Breast epithelium (tissue), 4 donors: ENCODE data around the gene EP400. TPM values are rescaled to one million over a fixed set of nuclear protein-coding genes. Genes with fewer than 3 reads are reported as not detected.
A peak's percentile ranks its signal among the peaks of the same experiment; 100 is the strongest.

Source experiments
- DNase-seq, 2 donors: peaks; one replicate each; pipeline ENCODE4 v3.0.0-alpha.2; 2019; ENCODE audit warnings: low spot score in 2 of 2
- H3K27ac ChIP-seq, 2 donors: fragments of 200-600 bp; sonication (generic) in 1 of 2; one replicate each; pipeline ENCODE4 v1.5.1; 2016 to 2019; ENCODE audit warnings: mild to moderate bottlenecking in 1 of 2
- H3K27me3 ChIP-seq, 2 donors: fragments of 200-600 bp; sonication (generic) in 1 of 2; one replicate each; pipeline versions ENCODE4 v1.5.1 to v1.6.0; 2017 to 2019; ENCODE audit warnings: control low read depth in 1 of 2, mild to moderate bottlenecking in 1 of 2
- H3K36me3 ChIP-seq: fragments of 200-600 bp; one replicate; pipeline ENCODE4 v1.5.1; 2019
- H3K4me1 ChIP-seq, 2 donors: fragments of 200-600 bp; sonication (generic); one replicate each; pipeline ENCODE4 v1.5.1; 2016 to 2019; ENCODE audit warnings: control low read depth in 1 of 2
- H3K4me3 ChIP-seq, 3 donors: fragments of 200-600 bp; sonication (generic); 1 replicate in 2 of 3; 2 replicates in 1 of 3; pipeline ENCODE4 v1.5.1; 2016 to 2019; ENCODE audit warnings: mild to moderate bottlenecking in 3 of 3, moderate library complexity in 2 of 3
- H3K9me3 ChIP-seq, 2 donors: fragments of 200-600 bp; sonication (generic) in 1 of 2; one replicate each; pipeline ENCODE4 v1.5.1; 2016 to 2019; ENCODE audit warnings: control low read depth in 1 of 2
- CTCF ChIP-seq, 3 donors: fragments of 450-650 bp; IDR thresholded peaks; one replicate each; pipeline ENCODE4 v1.5.1; 2016 to 2017; ENCODE audit warnings: antibody characterized with exemption in 3 of 3, mild to moderate bottlenecking in 3 of 3, moderate library complexity in 3 of 3
- POLR2A ChIP-seq: fragments of 450-650 bp; IDR thresholded peaks from one replicate; pipeline ENCODE4 v1.6.1; 2016; ENCODE audit warnings: antibody characterized with exemption, mild to moderate bottlenecking, moderate library complexity
- POLR2AphosphoS5 ChIP-seq, 3 donors: sonication (generic); formaldehyde crosslinking; IDR thresholded peaks; one replicate each; pipeline ENCODE4 v1.6.1; 2017; ENCODE audit warnings: antibody characterized with exemption in 3 of 3
- intact Hi-C: fragments of 100-400 bp; cut with DNase I; formaldehyde crosslinking; loops from one replicate; pipeline ENCODE4 v1.15.1; 2023; ENCODE audit warnings: low total_unique reads
- total RNA-seq, 3 donors: library from RNA; depleted of rRNA; stranded (reverse); fragments of >200 nt; gene quantifications; one replicate each; pipeline ENCODE4 v1.1.0, GENCODE V29; 2016

Gene EP400
- total RNA-seq, 3 donors from 2014 or later: 20.3 to 27.2 (median 24.4) TPM

GRCh38 chr12:131902332-131903241 lies 47.2 kb upstream of the EP400 start:
- Histone ChIP-seq H3K4me1 (peaks cover 0 to 16% of the 10 kb centered on the region in 2 donors), H3K36me3 (no peaks in the 10 kb centered on the region), H3K27me3 (no peaks in the 10 kb centered on the region), H3K27ac (peak overlapping the region in 1 of 2 donors; percentile 48), H3K9me3 (no peaks in the 10 kb centered on the region), H3K4me3 (peak overlapping the region in 2 of 3 donors; percentile 11 to 39)
- intact Hi-C loops: no loop called here
- TF ChIP-seq CTCF (IDR thresholded peaks at IDR 0.05) (no peak), POLR2AphosphoS5 (IDR thresholded peaks at IDR 0.05) (no peak), POLR2A (no peak)
- DNase-seq: no peak

GRCh38 chr12:131903270-131904255 lies 46.2 kb upstream of the EP400 start:
- H3K9me3 ChIP-seq: no peaks in the 10 kb centered on the region
- H3K4me3 ChIP-seq: peak overlapping the region in 1 of 3 donors; percentile 39
- H3K4me1 ChIP-seq: peaks cover 0 to 16% of the 10 kb centered on the region in 2 donors
- no peaks in the 10 kb centered on the region for H3K36me3 ChIP-seq
- intact Hi-C loops: no loop called here
- H3K27me3 ChIP-seq: no peaks in the 10 kb centered on the region
- H3K27ac ChIP-seq: no peak overlapping the region
- TF ChIP-seq POLR2AphosphoS5 (IDR thresholded peaks at IDR 0.05): no peak
- no peak for TF ChIP-seq POLR2A
- no peak for TF ChIP-seq CTCF (IDR thresholded peaks at IDR 0.05)
- no peak for DNase-seq

GRCh38 chr12:131904346-131904745 lies 45.4 kb upstream of the EP400 start:
- TF ChIP-seq CTCF (IDR thresholded peaks at IDR 0.05) (no peak), POLR2AphosphoS5 (IDR thresholded peaks at IDR 0.05) (no peak), POLR2A (no peak)
- Histone ChIP-seq H3K4me1 (peaks cover 0 to 16% of the 10 kb centered on the region in 2 donors), H3K9me3 (no peaks in the 10 kb centered on the region), H3K27me3 (no peaks in the 10 kb centered on the region), H3K27ac (no peak overlapping the region), H3K36me3 (peaks cover 8% of the 10 kb centered on the region), H3K4me3 (no peak overlapping the region)
- intact Hi-C loops: no loop called here
- DNase-seq: no peak

GRCh38 chr12:131905081-131905629 lies 44.6 kb upstream of the EP400 start:
- Histone ChIP-seq H3K27ac (no peak overlapping the region), H3K27me3 (no peaks in the 10 kb centered on the region), H3K4me1 (peaks cover 0 to 16% of the 10 kb centered on the region in 2 donors), H3K36me3 (peaks cover 16% of the 10 kb centered on the region), H3K4me3 (no peak overlapping the region), H3K9me3 (no peaks in the 10 kb centered on the region)
- intact Hi-C loops: no loop called here
- no peak for DNase-seq
- no peak for TF ChIP-seq CTCF (IDR thresholded peaks at IDR 0.05)
- no peak for TF ChIP-seq POLR2A
- TF ChIP-seq POLR2AphosphoS5 (IDR thresholded peaks at IDR 0.05): no peak
